GM18873 (cell line): Measurements from ENCODE around the gene SPPL3.
A peak's percentile ranks its signal among the peaks of the same experiment; 100 is the strongest.
"Not testable (repeated sequence)": the region's sequence is repeated elsewhere in the genome, so short reads cannot be mapped to it uniquely, and the experiment has no call there.

Experiments used
- ATAC-seq: cut with Tn5 transposase; IDR thresholded peaks from one replicate; pipeline ENCODE4 v1.9.1; 2021; ENCODE audit warnings: mild to moderate bottlenecking, moderate library complexity, moderate number of reproducible peaks; ENCODE audit not compliant: unreplicated experiment, low FRiP score

Gene SPPL3

GRCh38 chr12:120735181-120735580, 169.0 kb downstream of the SPPL3 start:
- ATAC-seq, result no peak

GRCh38 chr12:120734210-120734609, 169.9 kb downstream of the SPPL3 start:
- ATAC-seq, result no peak

- no peak for ATAC-seq
These were observed 170.6 kb downstream of the SPPL3 start for GRCh38 chr12:120733574-120733973.

- ATAC-seq, result not testable (repeated sequence)
These were observed 172.0 kb downstream of the SPPL3 start for GRCh38 chr12:120732198-120732597.

GRCh38 chr12:120726961-120727360, 177.2 kb downstream of the SPPL3 start:
- ATAC-seq, result no peak

GRCh38 chr12:120726510-120726793, 177.7 kb downstream of the SPPL3 start:
- ATAC-seq, result no peak

GRCh38 chr12:120725659-120726509, 178.3 kb downstream of the SPPL3 start, which contains the start of gene ACADS:
Gene ACADS, plus strand, starts transcription at chr12:120725826. Its CDS starts 60 bp downstream, at chr12:120725886.
- peak; percentile 74 for ATAC-seq

- ATAC-seq, result no peak
These were observed 179.0 kb downstream of the SPPL3 start for GRCh38 chr12:120725151-120725658.

- ATAC-seq, result no peak
These were observed 179.4 kb downstream of the SPPL3 start for GRCh38 chr12:120724720-120725119.

GRCh38 chr12:120722784-120723183, 181.4 kb downstream of the SPPL3 start:
- ATAC-seq, result no peak

GRCh38 chr12:120721866-120722265, 182.3 kb downstream of the SPPL3 start:
- ATAC-seq, result no peak

- no peak for ATAC-seq
These were observed 183.0 kb downstream of the SPPL3 start for GRCh38 chr12:120720987-120721801.

- no peak for ATAC-seq
These were observed 183.7 kb downstream of the SPPL3 start for GRCh38 chr12:120720234-120720986.

GRCh38 chr12:120719496-120720233, 184.5 kb downstream of the SPPL3 start:
- no peak for ATAC-seq

- no peak for ATAC-seq
These were observed 185.1 kb downstream of the SPPL3 start for GRCh38 chr12:120719072-120719471.

- no peak for ATAC-seq
These were observed 186.1 kb downstream of the SPPL3 start for GRCh38 chr12:120718055-120718454.

GRCh38 chr12:120713861-120714482, 190.2 kb downstream of the SPPL3 start:
- no peak for ATAC-seq

GRCh38 chr12:120712610-120713009, 191.5 kb downstream of the SPPL3 start:
- ATAC-seq, result no peak
